Activated T-helper 2 cell treated with anti-CD3 and anti-CD28 coated beads, Interferon-gamma antibody, Interleukin-2, Interleukin-4, amounts not matched to agents 10 μg/mL and 5 μg/mL and 100 μg/mL, durations not matched to agents 14 hours and 24 hours and 36 hours (primary cell): Measurements from ENCODE around the gene SLC25A4. TPM values are rescaled to one million over a fixed set of nuclear protein-coding genes. Genes with fewer than 3 reads are reported as not detected.
"Not testable (repeated sequence)": the region's sequence is repeated elsewhere in the genome, so short reads cannot be mapped to it uniquely, and the experiment has no call there.

Source experiments
- DNase-seq: peaks from one replicate; pipeline ENCODE4 v3.0.0; 2021; ENCODE audit warnings: low spot score
- H3K27ac Mint-ChIP-seq: one replicate; pipeline ENCODE4 v1.8.0; 2021; ENCODE audit warnings: mixed read lengths
- H3K27me3 Mint-ChIP-seq: one replicate; pipeline ENCODE4 v1.8.0; 2021; ENCODE audit warnings: low read depth, mixed read lengths
- H3K36me3 Mint-ChIP-seq: one replicate; pipeline ENCODE4 v1.8.0; 2021; ENCODE audit warnings: low read depth, mixed read lengths
- H3K4me1 Mint-ChIP-seq: one replicate; pipeline ENCODE4 v1.8.0; 2021; ENCODE audit warnings: low read depth, mixed read lengths
- H3K4me3 Mint-ChIP-seq: one replicate; pipeline ENCODE4 v1.8.0; 2021; ENCODE audit warnings: low read depth, mild to moderate bottlenecking, moderate library complexity, mixed read lengths
- H3K9me3 Mint-ChIP-seq: one replicate; pipeline ENCODE4 v1.8.0; 2021; ENCODE audit warnings: mixed read lengths
- intact Hi-C: fragments of 100-400 bp; cut with micrococcal nuclease; formaldehyde crosslinking; loops from one replicate; pipeline ENCODE4 v1.15.1; 2023
- total RNA-seq: library from RNA; stranded (reverse); gene quantifications from 2 replicates; pipeline ENCODE4 v1.2.3, GENCODE V29; 2022

Gene SLC25A4
- total RNA-seq, 1 donor from 2014 or later, result 5.0 TPM

DNA sequence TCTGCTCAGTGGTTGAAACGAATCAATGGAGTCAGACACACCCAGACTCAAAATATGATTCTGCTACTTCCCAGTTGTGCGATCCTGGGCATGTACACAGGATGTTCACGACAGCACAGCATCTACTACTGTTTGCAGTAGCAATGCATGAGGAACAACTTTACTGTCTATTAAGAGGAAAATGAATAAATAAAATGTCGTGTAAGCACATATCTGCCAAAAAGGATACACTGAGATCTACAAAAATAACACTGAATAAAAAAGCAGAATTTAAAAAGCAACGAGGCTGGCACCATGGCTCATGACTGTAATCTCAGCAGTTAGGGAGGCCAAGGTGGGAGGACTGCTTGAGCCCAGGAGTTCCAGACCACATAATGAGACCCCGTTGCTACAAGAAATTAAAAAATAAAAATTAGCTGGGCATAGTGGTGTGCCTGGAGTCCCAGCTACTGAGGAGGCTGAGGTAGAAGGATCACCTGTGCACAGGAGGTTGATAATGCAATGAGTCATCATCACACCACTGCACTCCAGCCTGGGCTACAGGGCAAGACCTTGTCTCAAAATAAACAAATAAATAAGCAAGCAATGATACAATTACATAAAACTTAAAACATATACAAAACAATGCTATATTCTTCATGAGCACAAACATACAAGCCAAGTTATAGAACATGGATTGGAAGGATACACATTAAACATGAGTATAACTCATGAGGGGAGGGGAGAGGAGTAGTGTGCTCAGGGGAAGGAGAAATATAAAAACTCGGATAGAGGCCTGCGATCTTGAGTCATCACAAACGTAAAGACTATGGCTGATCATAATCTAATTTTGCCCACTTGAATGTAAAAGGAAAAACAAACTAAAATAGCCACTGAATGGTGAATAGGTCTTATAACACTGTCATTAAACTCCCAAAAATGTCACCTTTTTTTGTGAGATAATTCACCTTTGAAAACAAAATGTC, 52.1 kb downstream of the SLC25A4 start:
- Mint-ChIP-seq H3K36me3 (peaks cover 31% of the 10 kb centered on the region), H3K4me1 (peaks cover 21% of the 10 kb centered on the region), H3K9me3 (no peaks in the 10 kb centered on the region), H3K27me3 (no peaks in the 10 kb centered on the region), H3K27ac (no peak overlapping the region), H3K4me3 (no peak overlapping the region)
- DNase-seq, result no peak
- intact Hi-C loops, result no loop called here

DNA sequence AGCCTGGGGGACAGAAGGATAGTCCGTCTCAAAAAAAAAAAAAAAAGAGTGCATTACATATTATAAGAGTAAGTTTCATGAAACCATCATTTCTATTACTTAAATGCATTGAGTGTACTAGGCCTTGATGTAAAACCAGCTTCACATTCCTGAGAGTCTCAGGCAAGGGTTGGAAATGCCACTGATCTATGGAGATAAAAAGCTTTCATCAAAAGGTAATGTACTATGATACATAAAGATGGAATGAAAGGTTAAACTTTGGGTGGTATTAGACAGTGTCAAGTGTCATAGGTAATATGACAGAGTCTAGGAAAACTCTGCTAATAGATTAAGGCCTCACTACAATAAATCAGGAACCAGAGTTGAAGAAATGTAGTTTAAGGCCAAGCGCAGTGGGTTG, 53.4 kb downstream of the SLC25A4 start:
- Mint-ChIP-seq H3K4me1 (peaks cover 16% of the 10 kb centered on the region), H3K27me3 (no peaks in the 10 kb centered on the region), H3K27ac (no peak overlapping the region), H3K36me3 (peaks cover 25% of the 10 kb centered on the region), H3K4me3 (no peak overlapping the region), H3K9me3 (no peaks in the 10 kb centered on the region)
- DNase-seq, result no peak
- intact Hi-C loops, result no loop called here

DNA sequence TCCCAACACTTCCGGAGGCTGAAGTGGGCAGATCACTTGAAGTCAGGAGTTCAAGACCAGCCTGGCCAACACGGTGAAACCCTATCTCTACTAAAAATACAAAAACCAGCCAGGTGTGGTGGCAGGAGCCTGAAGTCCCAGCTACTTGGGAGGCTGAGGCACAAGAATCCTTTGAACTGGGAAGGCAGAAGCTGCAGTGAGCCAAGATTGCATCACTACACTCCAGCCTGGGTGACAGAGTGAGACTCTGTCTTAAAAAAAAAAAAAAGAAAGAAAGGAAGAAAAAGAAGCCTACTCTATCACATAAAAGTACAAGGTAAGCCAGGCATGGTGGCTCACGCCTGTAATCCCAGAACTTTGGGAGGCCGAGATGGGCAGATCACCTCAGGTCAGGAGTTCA, 55.1 kb downstream of the SLC25A4 start:
- H3K9me3 Mint-ChIP-seq, DNase-seq, H3K27ac Mint-ChIP-seq, intact Hi-C loops, H3K27me3 Mint-ChIP-seq, H3K4me3 Mint-ChIP-seq: not testable (repeated sequence)
- Mint-ChIP-seq H3K36me3 (peaks cover 24% of the 10 kb centered on the region), H3K4me1 (peaks cover 26% of the 10 kb centered on the region)

Other genes with a start within 250 kb of the SLC25A4 start
- gene HELT, start 124.8 kb upstream of the SLC25A4 start, total RNA-seq, result not detected in 2 replicates
- gene CFAP97, start 60.7 kb downstream of the SLC25A4 start, total RNA-seq, result 44.1 and 46.9 TPM in 2 replicates
- gene SNX25, start 66.3 kb downstream of the SLC25A4 start, total RNA-seq, result 24.1 and 25.0 TPM in 2 replicates